HG02840 (cell line): ENCODE data around the gene LIMS3.
"Not testable (repeated sequence)": the region's sequence is repeated elsewhere in the genome, so short reads cannot be mapped to it uniquely, and the experiment has no call there.

Experiments
- ATAC-seq: cut with Tn5 transposase; IDR thresholded peaks from one replicate; pipeline ENCODE4 v1.9.1; 2021; ENCODE audit warnings: mild to moderate bottlenecking, moderate library complexity, moderate number of reproducible peaks; ENCODE audit not compliant: unreplicated experiment, low FRiP score

LIMS3 gene

DNA sequence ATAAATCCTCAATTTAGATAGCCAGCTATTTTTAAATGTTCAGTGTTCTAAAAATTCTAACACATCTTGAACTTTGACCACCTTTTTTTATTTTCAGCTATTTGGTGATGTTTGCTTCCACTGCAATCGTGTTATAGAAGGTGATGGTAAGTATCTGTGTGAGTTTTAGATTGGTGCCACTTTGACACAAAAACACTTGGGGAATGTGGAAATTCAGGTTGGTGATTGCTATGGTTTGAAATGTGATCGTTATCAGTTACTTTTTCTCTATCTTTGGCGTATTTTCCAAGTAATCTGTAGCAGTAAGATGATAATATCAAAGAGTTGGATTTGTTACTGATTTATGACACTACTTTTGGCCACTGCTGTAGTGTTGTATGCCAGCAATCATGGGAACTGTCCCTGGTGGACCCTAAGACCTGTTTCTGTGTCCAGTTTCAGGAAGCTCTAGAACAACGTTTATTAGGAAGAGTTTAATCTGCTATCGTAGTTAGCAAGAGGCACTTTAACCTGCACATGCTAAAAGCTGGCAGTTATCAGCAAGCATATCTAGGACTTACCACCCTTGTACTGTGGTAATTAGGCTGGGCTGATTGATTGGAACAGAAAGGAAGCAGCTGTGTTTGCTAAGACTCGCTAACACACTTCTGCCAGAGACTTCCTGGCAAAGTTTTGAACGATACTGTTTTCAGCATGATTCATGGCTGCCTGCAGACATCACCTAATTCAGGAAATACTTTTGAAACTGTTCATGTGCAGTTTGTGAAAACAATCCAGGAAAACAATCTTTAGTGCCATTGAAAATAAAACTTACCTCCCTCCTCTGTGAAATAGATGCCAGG, 23.3 kb downstream of the LIMS3 start:
- ATAC-seq, result not testable (repeated sequence)

DNA sequence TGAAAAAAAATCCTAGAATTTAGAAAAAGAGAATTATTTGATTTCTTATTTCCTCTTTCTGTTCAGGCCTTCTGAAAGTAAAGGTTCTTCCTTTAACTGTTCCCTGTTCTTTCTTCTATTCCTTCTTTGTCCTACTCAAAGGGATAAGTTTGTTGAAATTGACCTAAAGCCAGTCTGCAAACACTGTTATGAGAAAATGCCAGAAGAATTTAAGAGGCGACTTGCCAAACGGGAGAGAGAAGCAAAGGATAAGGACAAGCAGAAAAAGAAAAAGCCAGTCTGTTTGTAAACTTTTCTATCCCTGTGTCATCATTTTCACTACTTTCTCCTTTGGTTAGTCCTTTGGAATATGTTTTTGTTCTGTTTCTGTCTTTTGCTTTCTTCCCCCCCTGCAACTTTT, 26.0 kb downstream of the LIMS3 start:
- ATAC-seq, result not testable (repeated sequence)

- not testable (repeated sequence) for ATAC-seq
Measured at GRCh38 chr2:109927803-109928202, 29.3 kb downstream of the LIMS3 start.

- not testable (repeated sequence) for ATAC-seq
Measured at GRCh38 chr2:109929222-109929621, 30.7 kb downstream of the LIMS3 start.

GRCh38 chr2:109936534-109936933, 38.0 kb downstream of the LIMS3 start:
- ATAC-seq, result not testable (repeated sequence)

GRCh38 chr2:109945362-109945761, 46.9 kb downstream of the LIMS3 start:
- not testable (repeated sequence) for ATAC-seq

- ATAC-seq, result not testable (repeated sequence)
Measured at GRCh38 chr2:109947262-109947958, 48.9 kb downstream of the LIMS3 start.

- not testable (repeated sequence) for ATAC-seq
Measured at GRCh38 chr2:109947959-109948520, 49.6 kb downstream of the LIMS3 start.

- ATAC-seq, result not testable (repeated sequence)
Measured at GRCh38 chr2:109950146-109950843, 51.8 kb downstream of the LIMS3 start.

- ATAC-seq, result not testable (repeated sequence)
Measured at GRCh38 chr2:109963942-109964341, 65.5 kb downstream of the LIMS3 start.

- not testable (repeated sequence) for ATAC-seq
Measured at GRCh38 chr2:109965482-109965881, 67.0 kb downstream of the LIMS3 start.

- not testable (repeated sequence) for ATAC-seq
Measured at GRCh38 chr2:109966107-109966736, 67.7 kb downstream of the LIMS3 start.

DNA sequence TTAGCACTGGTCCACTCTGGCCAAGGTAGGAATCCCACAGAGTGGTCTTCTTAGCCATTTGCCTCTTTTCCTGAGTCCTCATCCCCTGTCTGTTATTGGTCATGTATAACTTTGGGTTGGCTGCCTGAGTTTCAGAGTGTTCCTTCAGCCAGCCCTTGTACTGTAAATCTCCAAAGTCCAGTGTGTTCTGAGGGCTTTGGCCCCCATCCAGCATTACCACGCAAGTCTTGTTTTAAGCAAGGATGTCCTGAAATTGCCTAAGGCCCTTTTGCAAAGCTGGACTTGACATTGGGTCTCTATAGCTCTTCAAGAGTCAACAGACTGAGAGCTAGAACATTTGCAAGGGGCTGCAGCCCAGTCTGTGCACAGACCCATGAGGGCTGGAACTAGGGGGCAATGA, 68.4 kb downstream of the LIMS3 start:
- ATAC-seq, result not testable (repeated sequence)

GRCh38 chr2:109969864-109970263, 71.4 kb downstream of the LIMS3 start:
- ATAC-seq, result not testable (repeated sequence)

DNA sequence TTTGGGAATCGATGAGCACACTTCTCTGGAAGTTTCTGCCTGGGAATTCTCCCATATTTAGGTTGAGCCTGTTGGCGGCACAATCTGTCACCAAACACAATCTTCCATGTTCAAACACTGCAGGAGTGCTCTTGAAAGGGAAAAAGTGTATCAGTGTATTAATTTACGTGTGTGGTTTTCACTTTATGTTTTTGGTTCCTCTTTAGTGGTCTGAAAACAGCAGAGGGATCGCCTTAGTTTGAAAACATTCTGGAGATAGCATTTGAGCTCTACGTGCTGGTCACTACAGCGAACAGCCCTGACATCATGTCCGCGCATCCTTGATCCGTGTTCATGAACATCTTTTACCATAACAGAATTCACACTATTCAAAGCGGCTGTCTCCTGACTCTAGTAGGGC, 73.2 kb downstream of the LIMS3 start:
- not testable (repeated sequence) for ATAC-seq
